Stomach (tissue), 4 donors: ENCODE measurements around the gene CHCHD5.

Source experiments
- CTCF ChIP-seq, 7 experiments: fragments of 450-650 bp in 4 of 7; fragments of 200-600 bp in 3 of 7; sonication (generic) in 3 of 7; IDR thresholded peaks; one replicate each; pipeline ENCODE4 v1.5.1; 2016 to 2019; ENCODE audit warnings: antibody characterized with exemption in 7 of 7, control low read depth in 2 of 7, mild to moderate bottlenecking in 1 of 7
- EP300 ChIP-seq: sonication (generic); formaldehyde crosslinking; IDR thresholded peaks from one replicate; pipeline ENCODE4 v1.6.1; 2017; ENCODE audit warnings: antibody characterized with exemption
- POLR2A ChIP-seq, 4 donors: fragments of 450-650 bp; IDR thresholded peaks; one replicate each; pipeline ENCODE4 v1.6.1; 2016; ENCODE audit warnings: antibody characterized with exemption in 4 of 4, control low read depth in 2 of 4, mild to moderate bottlenecking in 1 of 4, moderate library complexity in 1 of 4
- POLR2AphosphoS5 ChIP-seq, 3 donors: sonication (generic); formaldehyde crosslinking; IDR thresholded peaks; one replicate each; pipeline ENCODE4 v1.6.1; 2016; ENCODE audit warnings: antibody characterized with exemption in 3 of 3

- TF ChIP-seq CTCF (IDR thresholded peaks at IDR 0.05), result no peak
- no peak for TF ChIP-seq POLR2AphosphoS5 (IDR thresholded peaks at IDR 0.05)
- TF ChIP-seq POLR2A (IDR thresholded peaks at IDR 0.05), result no peak
- no peak for TF ChIP-seq EP300
These were observed 29.9 kb downstream of the CHCHD5 start for GRCh38 chr2:112614201-112614840.
